ENCODE measurements around the gene CELSR1. TPM values are rescaled to one million over a fixed set of nuclear protein-coding genes. Genes with fewer than 3 reads are reported as not detected.

CELSR1 gene
- total and polyA plus RNA-seq, 7 donors, result 0.23 to 5.0 (median 0.82) TPM

GRCh38 chr22:46437671-46438440, 99.6 kb downstream of the CELSR1 start:
- no peak overlapping the region for H3K4me3 ChIP-seq
- no peaks in the 10 kb centered on the region for H3K27me3 ChIP-seq
- TF ChIP-seq POLR2A (IDR thresholded peaks at IDR 0.05) (no peak), CTCF (IDR thresholded peaks at IDR 0.05) (no peak), POLR2AphosphoS5 (IDR thresholded peaks at IDR 0.05) (no peak), EP300 (IDR thresholded peaks at IDR 0.05) (no peak)
- no peaks in the 10 kb centered on the region for H3K36me3 ChIP-seq
- WGBS, 2 donors, result 83 to 90% methylated on average over 21 of the region's 21 CpGs
- intact Hi-C loops (cut with DNase I), result no loop called here
- no peaks in the 10 kb centered on the region for H3K4me1 ChIP-seq
- H3K27ac ChIP-seq, result no peak overlapping the region
- no peak for DNase-seq
- no peaks in the 10 kb centered on the region for H3K9me3 ChIP-seq

- Histone ChIP-seq H3K27ac (no peak overlapping the region), H3K27me3 (no peaks in the 10 kb centered on the region), H3K4me1 (no peaks in the 10 kb centered on the region), H3K36me3 (no peaks in the 10 kb centered on the region), H3K4me3 (no peak overlapping the region), H3K9me3 (no peaks in the 10 kb centered on the region)
- no peak for DNase-seq
- intact Hi-C loops (cut with DNase I), result no loop called here
- TF ChIP-seq CTCF (IDR thresholded peaks at IDR 0.05), result no peak
- TF ChIP-seq POLR2AphosphoS5 (IDR thresholded peaks at IDR 0.05), result no peak
- WGBS, 2 donors, result 95% methylated on average over 8 of the region's 8 CpGs
Measured at GRCh38 chr22:46436595-46437175, 100.7 kb downstream of the CELSR1 start.

- no peaks in the 10 kb centered on the region for H3K9me3 ChIP-seq
- WGBS, 2 donors, result 85 to 93% methylated on average over 16 of the region's 16 CpGs
- intact Hi-C loops (cut with DNase I), result no loop called here
- no peaks in the 10 kb centered on the region for H3K36me3 ChIP-seq
- TF ChIP-seq EP300 (IDR thresholded peaks at IDR 0.05) (no peak), POLR2A (IDR thresholded peaks at IDR 0.05) (no peak), POLR2AphosphoS5 (IDR thresholded peaks at IDR 0.05) (no peak), CTCF (IDR thresholded peaks at IDR 0.05) (no peak)
- DNase-seq, result no peak
- H3K27ac ChIP-seq, result no peak overlapping the region
- peaks cover 0 to 14% (median 0%) of the 10 kb centered on the region in 3 donors for H3K27me3 ChIP-seq
- H3K4me1 ChIP-seq, result no peaks in the 10 kb centered on the region
- no peak overlapping the region for H3K4me3 ChIP-seq
Measured at GRCh38 chr22:46433318-46433717, 104.1 kb downstream of the CELSR1 start.

GRCh38 chr22:46432164-46433068, 105.0 kb downstream of the CELSR1 start:
- TF ChIP-seq EP300 (IDR thresholded peaks at IDR 0.05) (no peak), POLR2A (IDR thresholded peaks at IDR 0.05) (no peak), CTCF (IDR thresholded peaks at IDR 0.05) (no peak), POLR2AphosphoS5 (IDR thresholded peaks at IDR 0.05) (no peak)
- H3K4me1 ChIP-seq, result no peaks in the 10 kb centered on the region
- no peaks in the 10 kb centered on the region for H3K9me3 ChIP-seq
- H3K27me3 ChIP-seq, result peaks cover 0 to 14% (median 0%) of the 10 kb centered on the region in 3 donors
- no peak overlapping the region for H3K27ac ChIP-seq
- H3K36me3 ChIP-seq, result no peaks in the 10 kb centered on the region
- intact Hi-C loops (cut with DNase I), result no loop called here
- H3K4me3 ChIP-seq, result peak overlapping the region in 3 of 4 donors; percentile 20 to 33 (median 31)
- 55 to 61% methylated on average over 25 of the region's 25 CpGs for WGBS, 2 donors
- DNase-seq, result no peak

All from sigmoid colon (tissue), 7 donors.